Keratinocyte (primary cell): ENCODE data around the gene PEAR1.

Experiments used
- EZH2 ChIP-seq: IDR thresholded peaks from one replicate; pipeline ENCODE4 v1.6.1; 2012; ENCODE audit warnings: inconsistent platforms, mild to moderate bottlenecking, low read length, moderate library complexity
- TF ChIP-seq, protein P1 (sequence below), 3 experiments: IDR thresholded peaks in 1 of 3; conservative IDR thresholded peaks in 1 of 3; optimal IDR thresholded peaks in 1 of 3; 2 replicates in 2 of 3; 3 replicates in 1 of 3; pipeline versions ENCODE3 to v1.5.1; 2011; ENCODE audit warnings: low read length in 3 of 3, mild to moderate bottlenecking in 3 of 3, moderate library complexity in 2 of 3, control low read depth in 1 of 3, inconsistent platforms in 1 of 3; ENCODE audit not compliant: insufficient read depth in 2 of 3; ENCODE audit errors: extremely low read depth in 1 of 3

GRCh38 chr1:156931974-156932710 lies 38.6 kb downstream of the PEAR1 start:
- TF ChIP-seq, protein P1, sequence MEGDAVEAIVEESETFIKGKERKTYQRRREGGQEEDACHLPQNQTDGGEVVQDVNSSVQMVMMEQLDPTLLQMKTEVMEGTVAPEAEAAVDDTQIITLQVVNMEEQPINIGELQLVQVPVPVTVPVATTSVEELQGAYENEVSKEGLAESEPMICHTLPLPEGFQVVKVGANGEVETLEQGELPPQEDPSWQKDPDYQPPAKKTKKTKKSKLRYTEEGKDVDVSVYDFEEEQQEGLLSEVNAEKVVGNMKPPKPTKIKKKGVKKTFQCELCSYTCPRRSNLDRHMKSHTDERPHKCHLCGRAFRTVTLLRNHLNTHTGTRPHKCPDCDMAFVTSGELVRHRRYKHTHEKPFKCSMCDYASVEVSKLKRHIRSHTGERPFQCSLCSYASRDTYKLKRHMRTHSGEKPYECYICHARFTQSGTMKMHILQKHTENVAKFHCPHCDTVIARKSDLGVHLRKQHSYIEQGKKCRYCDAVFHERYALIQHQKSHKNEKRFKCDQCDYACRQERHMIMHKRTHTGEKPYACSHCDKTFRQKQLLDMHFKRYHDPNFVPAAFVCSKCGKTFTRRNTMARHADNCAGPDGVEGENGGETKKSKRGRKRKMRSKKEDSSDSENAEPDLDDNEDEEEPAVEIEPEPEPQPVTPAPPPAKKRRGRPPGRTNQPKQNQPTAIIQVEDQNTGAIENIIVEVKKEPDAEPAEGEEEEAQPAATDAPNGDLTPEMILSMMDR (optimal IDR thresholded peaks at IDR 0.05 in 1 of 3, IDR thresholded peaks at IDR 0.05 in 1 of 3, conservative IDR thresholded peaks at IDR 0.05 in 1 of 3; ENCODE audit: extremely low read depth in 1 of 3, insufficient read depth in 2 of 3, low read length in 3 of 3) = no peak
- TF ChIP-seq EZH2 = peak; percentile 45
